ENCODE measurements around the gene ULK3.

DNA sequence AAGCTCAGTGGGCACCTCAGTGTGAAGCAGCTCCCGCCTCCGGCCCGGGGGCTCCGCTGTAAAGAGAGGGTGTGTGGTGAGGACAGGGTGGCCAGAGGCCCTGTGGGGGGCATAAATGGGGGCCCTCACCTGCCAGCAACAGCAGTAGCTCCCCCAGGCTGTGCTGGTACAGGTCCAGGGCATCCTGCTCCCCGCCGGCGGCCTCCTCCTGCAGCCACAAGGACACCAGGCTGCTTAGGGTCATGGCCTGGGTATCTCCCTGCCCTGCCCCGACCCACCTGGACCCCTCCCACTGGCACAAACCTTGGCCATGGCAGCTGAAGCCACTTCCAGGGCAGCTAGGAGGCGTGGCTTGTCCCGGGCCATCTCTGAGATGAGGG lies 4.8 kb downstream of the ULK3 start:
- TF ChIP-seq, protein P1, sequence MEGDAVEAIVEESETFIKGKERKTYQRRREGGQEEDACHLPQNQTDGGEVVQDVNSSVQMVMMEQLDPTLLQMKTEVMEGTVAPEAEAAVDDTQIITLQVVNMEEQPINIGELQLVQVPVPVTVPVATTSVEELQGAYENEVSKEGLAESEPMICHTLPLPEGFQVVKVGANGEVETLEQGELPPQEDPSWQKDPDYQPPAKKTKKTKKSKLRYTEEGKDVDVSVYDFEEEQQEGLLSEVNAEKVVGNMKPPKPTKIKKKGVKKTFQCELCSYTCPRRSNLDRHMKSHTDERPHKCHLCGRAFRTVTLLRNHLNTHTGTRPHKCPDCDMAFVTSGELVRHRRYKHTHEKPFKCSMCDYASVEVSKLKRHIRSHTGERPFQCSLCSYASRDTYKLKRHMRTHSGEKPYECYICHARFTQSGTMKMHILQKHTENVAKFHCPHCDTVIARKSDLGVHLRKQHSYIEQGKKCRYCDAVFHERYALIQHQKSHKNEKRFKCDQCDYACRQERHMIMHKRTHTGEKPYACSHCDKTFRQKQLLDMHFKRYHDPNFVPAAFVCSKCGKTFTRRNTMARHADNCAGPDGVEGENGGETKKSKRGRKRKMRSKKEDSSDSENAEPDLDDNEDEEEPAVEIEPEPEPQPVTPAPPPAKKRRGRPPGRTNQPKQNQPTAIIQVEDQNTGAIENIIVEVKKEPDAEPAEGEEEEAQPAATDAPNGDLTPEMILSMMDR (IDR thresholded peaks at IDR 0.05; ENCODE audit: low read depth, low read length, poor library complexity, severe bottlenecking): no peak
- TF ChIP-seq EZH2phosphoT487 (IDR thresholded peaks at IDR 0.05; ENCODE audit: borderline replicate concordance, low read length): no peak
